Measurements from ENCODE around the gene STK35. TPM values are rescaled to one million over a fixed set of nuclear protein-coding genes. Genes with fewer than 3 reads are reported as not detected.

The STK35 gene
- total and polyA plus RNA-seq, 2 of the 8 experiments (the other 6 are each of a cell fraction or from before 2014, with no cell fraction given) = 24.9 to 45.0 TPM

Small RNA genes within 50 kb of the gene (small RNA-seq; reads per million reads assigned to genes)
- not detected for gene RPL7P2 (ENCODE audit: insufficient read depth)

Other genes starting within 250 kb of the STK35 start
- 4.3 and 4.4 TPM in 2 replicates for gene SIRPA, start 206.4 kb upstream of the STK35 start, total RNA-seq (2021; fragmentation: NEBNext Ultra II Directional; extraction: Animal tissue kit (Norgen Biotek cat#: 25700))
- gene SIRPA, start 206.4 kb upstream of the STK35 start, polyA plus RNA-seq (2011; rRNA removed) = 3.9 and 5.7 TPM in 2 replicates
- 0.54 and 0.63 TPM in 2 replicates for gene PDYN, start 107.8 kb upstream of the STK35 start, total RNA-seq (2021; fragmentation: NEBNext Ultra II Directional; extraction: Animal tissue kit (Norgen Biotek cat#: 25700))
- 0.46 and 0.60 TPM in 2 replicates for gene PDYN, start 107.8 kb upstream of the STK35 start, polyA plus RNA-seq (2011; rRNA removed)
- gene TGM3, start 194.2 kb downstream of the STK35 start, total RNA-seq (2021; fragmentation: NEBNext Ultra II Directional; extraction: Animal tissue kit (Norgen Biotek cat#: 25700)) = not detected in 2 replicates
- 0.08 and 0.12 TPM in 2 replicates for gene TGM3, start 194.2 kb downstream of the STK35 start, polyA plus RNA-seq (2011; rRNA removed)